NCI-H2196 treated with DMSO at 0.1 percent for 48 hours (cell line): ENCODE results near the gene ABLIM2.

Source experiments
- DNase-seq: peaks from one replicate; lab custom pipeline; 2025; ENCODE audit not compliant: unreplicated experiment; lab: John Stamatoyannopoulos, UW

Gene ABLIM2

GRCh38 chr4:8087921-8088495 lies 70.6 kb downstream of the ABLIM2 start:
- DNase-seq = no peak

- DNase-seq = no peak
Measured at GRCh38 chr4:8086783-8087445, 71.7 kb downstream of the ABLIM2 start.

- no peak for DNase-seq
Measured at GRCh38 chr4:8085491-8086117, 73.0 kb downstream of the ABLIM2 start.

GRCh38 chr4:8084712-8085490 lies 73.7 kb downstream of the ABLIM2 start:
- no peak for DNase-seq

- DNase-seq = no peak
Measured at GRCh38 chr4:8084031-8084660, 74.5 kb downstream of the ABLIM2 start.

GRCh38 chr4:8083086-8083825 lies 75.4 kb downstream of the ABLIM2 start:
- no peak for DNase-seq

- DNase-seq = no peak
Measured at GRCh38 chr4:8082517-8083055, 76.0 kb downstream of the ABLIM2 start.

- DNase-seq = no peak
Measured at GRCh38 chr4:8081621-8082516, 76.7 kb downstream of the ABLIM2 start.

- no peak for DNase-seq
Measured at GRCh38 chr4:8081171-8081570, 77.4 kb downstream of the ABLIM2 start.

- DNase-seq = no peak
Measured at GRCh38 chr4:8080754-8081065, 77.9 kb downstream of the ABLIM2 start.

GRCh38 chr4:8079916-8080753 lies 78.5 kb downstream of the ABLIM2 start:
- no peak for DNase-seq

GRCh38 chr4:8079031-8079885 lies 79.4 kb downstream of the ABLIM2 start:
- DNase-seq = no peak

- DNase-seq = no peak
Measured at GRCh38 chr4:8078610-8079015, 80.0 kb downstream of the ABLIM2 start.

- no peak for DNase-seq
Measured at GRCh38 chr4:8078109-8078494, 80.5 kb downstream of the ABLIM2 start.

- DNase-seq = no peak
Measured at GRCh38 chr4:8077181-8078108, 81.2 kb downstream of the ABLIM2 start.

GRCh38 chr4:8076023-8076422 lies 82.6 kb downstream of the ABLIM2 start:
- no peak for DNase-seq
